ENCODE data around the gene DYNC2H1. TPM values are rescaled to one million over a fixed set of nuclear protein-coding genes. Genes with fewer than 3 reads are reported as not detected.

The DYNC2H1 gene
- total and polyA plus RNA-seq, 7 experiments from 2014 or later: 0.31 to 4.2 (median 2.3) TPM

DNA sequence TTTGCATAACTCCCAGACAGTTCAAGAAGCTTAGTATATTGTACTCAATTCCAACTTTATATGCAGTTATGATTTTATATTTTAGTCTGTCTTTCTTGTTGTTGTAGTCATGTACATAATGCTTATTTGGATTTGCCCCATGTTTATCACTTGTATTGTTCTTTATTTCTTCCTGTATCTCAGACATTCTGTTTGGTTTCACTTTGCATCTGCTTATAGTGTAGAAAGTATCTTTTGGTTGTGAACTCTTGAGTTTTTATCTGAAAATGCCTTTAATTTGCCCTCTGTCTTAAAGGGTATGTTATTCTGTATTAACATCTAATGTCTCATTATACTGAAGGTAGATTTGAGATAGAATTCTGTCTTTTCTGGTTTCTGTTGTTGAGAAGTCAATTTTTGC is 275.4 kb downstream of the DYNC2H1 start:
- Histone ChIP-seq H3K36me3 (ENCODE audit: control insufficient read depth in 2 of 3, insufficient read depth in 3 of 3, low read length in 3 of 3) (no peaks in the 10 kb centered on the region), H3K4me1 (ENCODE audit: control insufficient read depth in 2 of 2, insufficient read depth in 2 of 2, low read length in 2 of 2) (no peaks in the 10 kb centered on the region), H3K9me3 (ENCODE audit: control insufficient read depth in 2 of 3, low read length in 3 of 3) (no peaks in the 10 kb centered on the region), H3K27me3 (ENCODE audit: control insufficient read depth in 2 of 2, insufficient read depth in 2 of 2, low read length in 2 of 2) (no peaks in the 10 kb centered on the region), H3K27ac (ENCODE audit: low read depth, low read length) (no peak overlapping the region), H3K4me3 (ENCODE audit: low read length) (no peak overlapping the region)
- H3K36me3 Mint-ChIP-seq: peaks cover 0 to 3% (median 0%) of the 10 kb centered on the region in 5 donors
- H3K4me1 Mint-ChIP-seq: no peaks in the 10 kb centered on the region
- intact Hi-C loops (cut with micrococcal nuclease): no loop called here
- peaks cover 0 to 6% (median 0%) of the 10 kb centered on the region in 11 donors for H3K9me3 Mint-ChIP-seq
- no peak for DNase-seq
- no peak for ATAC-seq
- CTCF ChIA-PET: no interaction called here
- no peaks in the 10 kb centered on the region for H3K27me3 Mint-ChIP-seq
- POLR2A ChIA-PET: no interaction called here
- H3K27ac Mint-ChIP-seq: no peak overlapping the region
- H3K4me3 Mint-ChIP-seq: no peak overlapping the region

DNA sequence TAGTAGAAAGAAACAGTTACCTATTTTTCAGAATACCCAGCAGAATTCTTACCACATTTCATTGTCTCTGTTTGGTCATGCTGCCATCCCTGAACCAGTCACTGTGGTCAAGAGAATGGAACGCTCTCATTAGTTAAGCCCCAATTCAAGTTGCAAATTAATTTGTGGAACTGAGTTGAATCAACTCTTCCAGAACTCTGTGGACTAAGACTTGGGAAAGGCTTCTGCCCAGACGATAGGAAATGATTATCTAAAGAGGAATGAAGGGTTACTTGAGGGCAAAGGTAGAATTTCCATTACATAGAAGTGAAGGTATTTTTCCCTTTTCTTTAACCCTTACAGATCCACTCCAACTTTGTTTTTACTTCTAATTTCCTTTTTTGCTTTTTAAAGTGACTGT is 286.4 kb downstream of the DYNC2H1 start:
- H3K36me3 Mint-ChIP-seq: peaks cover 0 to 12% (median 0%) of the 10 kb centered on the region in 5 donors
- no peaks in the 10 kb centered on the region for H3K9me3 ChIP-seq (ENCODE audit: control insufficient read depth in 2 of 3, low read length in 3 of 3)
- H3K27ac Mint-ChIP-seq: no peak overlapping the region
- H3K4me1 Mint-ChIP-seq: no peaks in the 10 kb centered on the region
- no peaks in the 10 kb centered on the region for H3K36me3 ChIP-seq (ENCODE audit: control insufficient read depth in 2 of 3, insufficient read depth in 3 of 3, low read length in 3 of 3)
- CTCF ChIA-PET: no interaction called here
- intact Hi-C loops (cut with micrococcal nuclease): no loop called here
- no peaks in the 10 kb centered on the region for H3K27me3 ChIP-seq (ENCODE audit: control insufficient read depth in 2 of 2, insufficient read depth in 2 of 2, low read length in 2 of 2)
- H3K4me3 Mint-ChIP-seq: no peak overlapping the region
- DNase-seq (no peak), ATAC-seq (no peak)
- H3K27ac ChIP-seq (ENCODE audit: low read depth, low read length): no peak overlapping the region
- H3K4me1 ChIP-seq (ENCODE audit: control insufficient read depth in 2 of 2, insufficient read depth in 2 of 2, low read length in 2 of 2): no peaks in the 10 kb centered on the region
- POLR2A ChIA-PET: no interaction called here
- no peak overlapping the region for H3K4me3 ChIP-seq (ENCODE audit: low read length)
- peaks cover 0 to 21% (median 7%) of the 10 kb centered on the region in 11 donors for H3K9me3 Mint-ChIP-seq
- no peaks in the 10 kb centered on the region for H3K27me3 Mint-ChIP-seq

DNA sequence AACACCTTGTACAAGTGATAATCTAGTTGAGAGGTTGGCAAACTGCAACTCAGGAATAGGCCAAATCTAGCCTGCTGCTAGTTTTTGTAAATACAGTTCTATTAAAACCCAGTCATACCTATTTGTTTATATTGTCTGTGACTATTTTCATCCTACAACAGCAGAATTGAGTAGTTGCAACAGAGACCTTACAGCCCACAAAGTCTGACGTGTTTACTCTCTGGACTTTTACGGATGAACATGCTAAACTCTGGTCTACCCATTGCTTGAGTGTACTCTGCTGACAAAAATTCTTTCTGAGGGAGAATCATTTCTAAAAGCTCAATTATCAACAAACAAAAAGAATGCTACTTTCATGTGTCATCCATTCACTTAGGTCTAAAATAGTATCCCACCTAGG is 287.0 kb downstream of the DYNC2H1 start:
- intact Hi-C loops (cut with micrococcal nuclease): no loop called here
- ATAC-seq (no peak), DNase-seq (no peak)
- H3K27ac ChIP-seq (ENCODE audit: low read depth, low read length): no peak overlapping the region
- CTCF ChIA-PET: no interaction called here
- no peaks in the 10 kb centered on the region for H3K4me1 ChIP-seq (ENCODE audit: control insufficient read depth in 2 of 2, insufficient read depth in 2 of 2, low read length in 2 of 2)
- H3K4me3 Mint-ChIP-seq: no peak overlapping the region
- no peak overlapping the region for H3K4me3 ChIP-seq (ENCODE audit: low read length)
- H3K27ac Mint-ChIP-seq: no peak overlapping the region
- no peaks in the 10 kb centered on the region for H3K27me3 ChIP-seq (ENCODE audit: control insufficient read depth in 2 of 2, insufficient read depth in 2 of 2, low read length in 2 of 2)
- H3K4me1 Mint-ChIP-seq: no peaks in the 10 kb centered on the region
- POLR2A ChIA-PET: no interaction called here
- H3K36me3 Mint-ChIP-seq: peaks cover 0 to 15% (median 0%) of the 10 kb centered on the region in 5 donors
- no peaks in the 10 kb centered on the region for H3K27me3 Mint-ChIP-seq
- H3K9me3 Mint-ChIP-seq: peaks cover 0 to 22% (median 7%) of the 10 kb centered on the region in 11 donors
- H3K36me3 ChIP-seq (ENCODE audit: control insufficient read depth in 2 of 3, insufficient read depth in 3 of 3, low read length in 3 of 3): no peaks in the 10 kb centered on the region
- H3K9me3 ChIP-seq (ENCODE audit: control insufficient read depth in 2 of 3, low read length in 3 of 3): no peaks in the 10 kb centered on the region

DNA sequence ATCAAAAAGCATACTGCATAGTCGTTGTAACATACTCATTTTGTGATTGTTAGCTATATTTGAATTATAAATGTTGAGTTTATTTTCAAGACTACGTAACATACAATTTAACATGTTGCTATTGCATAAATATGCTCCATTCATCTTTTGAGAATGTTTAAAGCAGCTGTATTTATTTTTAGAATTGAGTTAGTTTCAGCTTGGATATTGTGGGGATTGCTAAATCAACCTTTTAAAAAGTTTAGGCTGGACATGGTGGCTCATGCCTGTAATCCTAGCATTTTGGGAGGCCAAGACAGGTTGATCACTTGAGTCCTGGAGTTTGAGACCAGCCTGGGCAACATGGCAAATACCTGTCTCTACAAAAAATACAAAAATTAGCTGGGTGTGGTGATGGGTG is 288.1 kb downstream of the DYNC2H1 start:
- H3K27ac ChIP-seq (ENCODE audit: low read depth, low read length): no peak overlapping the region
- Mint-ChIP-seq H3K4me3 (no peak overlapping the region), H3K27ac (no peak overlapping the region), H3K9me3 (peaks cover 0 to 29% (median 8%) of the 10 kb centered on the region in 11 donors), H3K27me3 (no peaks in the 10 kb centered on the region), H3K36me3 (peaks cover 0 to 15% (median 0%) of the 10 kb centered on the region in 5 donors), H3K4me1 (no peaks in the 10 kb centered on the region)
- H3K27me3 ChIP-seq (ENCODE audit: control insufficient read depth in 2 of 2, insufficient read depth in 2 of 2, low read length in 2 of 2): no peaks in the 10 kb centered on the region
- no peaks in the 10 kb centered on the region for H3K4me1 ChIP-seq (ENCODE audit: control insufficient read depth in 2 of 2, insufficient read depth in 2 of 2, low read length in 2 of 2)
- no peak for DNase-seq
- no peak overlapping the region for H3K4me3 ChIP-seq (ENCODE audit: low read length)
- H3K9me3 ChIP-seq (ENCODE audit: control insufficient read depth in 2 of 3, low read length in 3 of 3): no peaks in the 10 kb centered on the region
- CTCF ChIA-PET: no interaction called here
- POLR2A ChIA-PET: no interaction called here
- ATAC-seq: no peak
- intact Hi-C loops (cut with micrococcal nuclease): no loop called here
- H3K36me3 ChIP-seq (ENCODE audit: control insufficient read depth in 2 of 3, insufficient read depth in 3 of 3, low read length in 3 of 3): no peaks in the 10 kb centered on the region

DNA sequence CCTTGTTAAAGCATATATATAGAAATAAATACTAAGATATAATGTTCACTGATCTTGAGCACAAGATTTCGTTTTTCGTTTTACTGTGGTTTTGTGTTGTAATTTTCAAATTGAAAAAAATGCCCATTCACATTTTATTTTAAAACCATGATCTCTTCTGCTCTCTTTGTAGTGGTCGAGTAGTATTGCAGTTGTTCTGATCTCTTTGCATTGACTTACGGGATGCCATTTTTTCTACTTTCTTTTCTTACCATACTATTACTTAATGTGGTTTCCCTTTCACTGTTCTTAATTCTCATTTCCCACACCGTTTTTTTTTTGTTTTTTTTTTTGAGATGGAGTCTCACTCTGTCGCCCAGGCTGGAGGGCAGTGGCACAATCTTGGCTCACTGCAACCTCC is 289.6 kb downstream of the DYNC2H1 start:
- no peak overlapping the region for H3K4me3 ChIP-seq (ENCODE audit: low read length)
- Mint-ChIP-seq H3K27ac (no peak overlapping the region), H3K36me3 (peaks cover 0 to 11% (median 0%) of the 10 kb centered on the region in 5 donors), H3K9me3 (peaks cover 0 to 20% (median 2%) of the 10 kb centered on the region in 11 donors), H3K27me3 (no peaks in the 10 kb centered on the region), H3K4me1 (no peaks in the 10 kb centered on the region), H3K4me3 (no peak overlapping the region)
- DNase-seq: no peak
- no peaks in the 10 kb centered on the region for H3K36me3 ChIP-seq (ENCODE audit: control insufficient read depth in 2 of 3, insufficient read depth in 3 of 3, low read length in 3 of 3)
- no peaks in the 10 kb centered on the region for H3K9me3 ChIP-seq (ENCODE audit: control insufficient read depth in 2 of 3, low read length in 3 of 3)
- intact Hi-C loops (cut with micrococcal nuclease): no loop called here
- H3K27me3 ChIP-seq (ENCODE audit: control insufficient read depth in 2 of 2, insufficient read depth in 2 of 2, low read length in 2 of 2): no peaks in the 10 kb centered on the region
- CTCF ChIA-PET: no interaction called here
- no peak overlapping the region for H3K27ac ChIP-seq (ENCODE audit: low read depth, low read length)
- no peaks in the 10 kb centered on the region for H3K4me1 ChIP-seq (ENCODE audit: control insufficient read depth in 2 of 2, insufficient read depth in 2 of 2, low read length in 2 of 2)
- ATAC-seq: no peak
- POLR2A ChIA-PET: no interaction called here

DNA sequence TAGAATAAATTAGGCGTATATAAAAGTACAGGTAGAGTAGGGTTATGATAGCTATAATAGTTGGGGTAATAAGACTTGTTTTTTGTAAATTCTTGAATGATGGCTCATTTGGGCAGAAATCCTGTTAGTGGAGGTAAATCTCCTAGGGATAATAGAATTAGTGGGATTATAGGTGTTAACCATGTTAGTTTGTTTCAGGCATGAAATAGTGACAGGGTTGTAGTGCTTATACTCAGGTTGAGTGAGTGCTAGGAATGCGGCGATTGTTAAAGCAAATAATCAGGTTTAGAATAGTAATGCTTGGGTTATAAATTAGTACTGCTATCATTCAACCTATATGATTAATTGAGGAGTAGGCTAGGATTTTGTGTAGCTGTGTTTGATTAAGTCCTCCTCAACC is 297.1 kb downstream of the DYNC2H1 start:
- Histone ChIP-seq H3K4me1 (ENCODE audit: control insufficient read depth in 2 of 2, insufficient read depth in 2 of 2, low read length in 2 of 2) (no peaks in the 10 kb centered on the region), H3K27ac (ENCODE audit: low read depth, low read length) (no peak overlapping the region), H3K27me3 (ENCODE audit: control insufficient read depth in 2 of 2, insufficient read depth in 2 of 2, low read length in 2 of 2) (no peaks in the 10 kb centered on the region), H3K36me3 (ENCODE audit: control insufficient read depth in 2 of 3, insufficient read depth in 3 of 3, low read length in 3 of 3) (no peaks in the 10 kb centered on the region), H3K4me3 (ENCODE audit: low read length) (no peak overlapping the region), H3K9me3 (ENCODE audit: control insufficient read depth in 2 of 3, low read length in 3 of 3) (no peaks in the 10 kb centered on the region)
- intact Hi-C loops (cut with micrococcal nuclease): no loop called here
- Mint-ChIP-seq H3K27ac (no peak overlapping the region), H3K4me3 (no peak overlapping the region), H3K4me1 (no peaks in the 10 kb centered on the region), H3K9me3 (peaks cover 0 to 6% (median under 1%) of the 10 kb centered on the region in 11 donors), H3K27me3 (no peaks in the 10 kb centered on the region), H3K36me3 (no peaks in the 10 kb centered on the region)
- ChIA-PET CTCF (no interaction called here), POLR2A (no interaction called here)
- no peak for DNase-seq
- no peak for ATAC-seq

DNA sequence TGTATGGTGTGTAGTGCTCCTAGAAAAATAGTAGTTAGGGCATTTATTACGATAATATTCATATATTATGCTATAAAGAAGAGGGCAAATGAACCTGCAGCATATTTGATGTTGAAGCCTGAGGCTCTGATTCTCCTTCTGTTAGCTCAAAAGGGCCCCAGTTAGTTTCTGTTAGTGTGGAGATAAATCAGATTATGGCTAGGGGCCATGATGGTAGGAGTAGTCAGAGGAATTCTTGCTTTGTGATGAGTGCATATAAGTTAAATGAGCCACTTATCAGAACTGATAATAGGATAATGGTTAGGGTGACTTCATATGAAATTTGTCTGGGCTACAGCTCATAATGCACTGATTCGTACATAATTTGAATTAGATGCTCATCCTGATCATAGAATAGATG is 298.4 kb downstream of the DYNC2H1 start:
- Histone ChIP-seq H3K9me3 (ENCODE audit: control insufficient read depth in 2 of 3, low read length in 3 of 3) (no peaks in the 10 kb centered on the region), H3K4me3 (ENCODE audit: low read length) (no peak overlapping the region), H3K27me3 (ENCODE audit: control insufficient read depth in 2 of 2, insufficient read depth in 2 of 2, low read length in 2 of 2) (no peaks in the 10 kb centered on the region), H3K27ac (ENCODE audit: low read depth, low read length) (no peak overlapping the region), H3K36me3 (ENCODE audit: control insufficient read depth in 2 of 3, insufficient read depth in 3 of 3, low read length in 3 of 3) (no peaks in the 10 kb centered on the region), H3K4me1 (ENCODE audit: control insufficient read depth in 2 of 2, insufficient read depth in 2 of 2, low read length in 2 of 2) (no peaks in the 10 kb centered on the region)
- H3K27ac Mint-ChIP-seq: no peak overlapping the region
- DNase-seq (no peak), ATAC-seq (no peak)
- POLR2A ChIA-PET: no interaction called here
- intact Hi-C loops (cut with micrococcal nuclease): no loop called here
- no peaks in the 10 kb centered on the region for H3K4me1 Mint-ChIP-seq
- CTCF ChIA-PET: no interaction called here
- no peaks in the 10 kb centered on the region for H3K36me3 Mint-ChIP-seq
- peaks cover 0 to 1% (median 0%) of the 10 kb centered on the region in 11 donors for H3K9me3 Mint-ChIP-seq
- H3K27me3 Mint-ChIP-seq: no peaks in the 10 kb centered on the region
- no peak overlapping the region for H3K4me3 Mint-ChIP-seq
